Calu3 (cell line): ENCODE results near the gene NAGPA. TPM values are rescaled to one million over a fixed set of nuclear protein-coding genes. Genes with fewer than 3 reads are reported as not detected.

ENCODE experiments used
- BruUV-seq: library from RNA; stranded (reverse); fragments of 400-500 nt; replicated peaks from 2 replicates; lab custom pipeline; 2021; lab: Mats Ljungman, UMichigan
- CTCF ChIA-PET: fragments of 300-600 bp; sonication (Branson Sonifier 250); formaldehyde crosslinking; loops from one replicate; lab custom pipeline; 2022; ENCODE audit warnings: antibody characterized with exemption; lab: Charles Lee
- DNase-seq: peaks from one replicate; pipeline ENCODE4 v3.0.0; 2022
- H3K27ac Mint-ChIP-seq: one replicate; pipeline ENCODE4 v1.8.0; 2022; ENCODE audit warnings: mixed read lengths; ENCODE audit not compliant: unreplicated experiment
- H3K27me3 Mint-ChIP-seq: one replicate; pipeline ENCODE4 v1.8.0; 2022; ENCODE audit warnings: mixed read lengths; ENCODE audit not compliant: unreplicated experiment
- H3K36me3 Mint-ChIP-seq: one replicate; pipeline ENCODE4 v1.8.0; 2022; ENCODE audit warnings: mild to moderate bottlenecking, moderate library complexity, mixed read lengths; ENCODE audit not compliant: insufficient read depth, unreplicated experiment
- H3K4me1 Mint-ChIP-seq: one replicate; pipeline ENCODE4 v1.8.0; 2022; ENCODE audit warnings: mild to moderate bottlenecking, low read depth, mixed read lengths; ENCODE audit not compliant: unreplicated experiment
- H3K4me3 Mint-ChIP-seq: one replicate; pipeline ENCODE4 v1.8.0; 2022; ENCODE audit warnings: mild to moderate bottlenecking, low read depth, moderate library complexity, mixed read lengths; ENCODE audit not compliant: unreplicated experiment
- H3K9me3 Mint-ChIP-seq: one replicate; pipeline ENCODE4 v1.8.0; 2022; ENCODE audit warnings: low read depth, mixed read lengths; ENCODE audit not compliant: unreplicated experiment
- intact Hi-C: fragments of 100-400 bp; cut with micrococcal nuclease; formaldehyde crosslinking; loops from one replicate; pipeline ENCODE4 v1.10.0; 2022; ENCODE audit not compliant: unreplicated experiment
- total RNA-seq: library from RNA; stranded (reverse); gene quantifications from 2 replicates; pipeline ENCODE4 v1.2.3, GENCODE V29; 2022
- TF ChIP-seq, protein P1 (sequence below): fragments of 200-600 bp; IDR thresholded peaks from one replicate; pipeline ENCODE4 v1.8.0; 2022; ENCODE audit warnings: antibody characterized with exemption; ENCODE audit not compliant: unreplicated experiment

The NAGPA gene
- total RNA-seq, 1 experiment from 2014 or later = 16.1 TPM

DNA sequence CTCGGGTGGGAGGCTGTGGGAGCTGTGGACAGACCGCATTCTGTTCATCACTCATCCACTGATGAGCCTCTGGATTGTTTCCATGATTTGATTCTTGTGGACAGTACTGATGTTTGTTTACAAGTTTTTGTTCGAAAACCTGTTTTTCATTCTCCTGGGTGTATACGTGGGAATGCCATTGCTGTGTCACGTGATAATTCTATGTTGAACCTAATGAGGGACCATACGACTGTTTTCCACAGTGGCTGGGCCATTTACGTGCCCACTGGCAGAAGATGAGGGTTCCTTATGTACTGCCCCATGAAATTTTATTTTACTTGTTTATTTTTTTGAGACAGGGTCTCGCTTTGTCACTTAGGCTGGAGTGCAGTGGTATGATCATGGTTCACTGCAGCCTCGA, 35.3 kb upstream of the NAGPA start:
- TF ChIP-seq, protein P1, sequence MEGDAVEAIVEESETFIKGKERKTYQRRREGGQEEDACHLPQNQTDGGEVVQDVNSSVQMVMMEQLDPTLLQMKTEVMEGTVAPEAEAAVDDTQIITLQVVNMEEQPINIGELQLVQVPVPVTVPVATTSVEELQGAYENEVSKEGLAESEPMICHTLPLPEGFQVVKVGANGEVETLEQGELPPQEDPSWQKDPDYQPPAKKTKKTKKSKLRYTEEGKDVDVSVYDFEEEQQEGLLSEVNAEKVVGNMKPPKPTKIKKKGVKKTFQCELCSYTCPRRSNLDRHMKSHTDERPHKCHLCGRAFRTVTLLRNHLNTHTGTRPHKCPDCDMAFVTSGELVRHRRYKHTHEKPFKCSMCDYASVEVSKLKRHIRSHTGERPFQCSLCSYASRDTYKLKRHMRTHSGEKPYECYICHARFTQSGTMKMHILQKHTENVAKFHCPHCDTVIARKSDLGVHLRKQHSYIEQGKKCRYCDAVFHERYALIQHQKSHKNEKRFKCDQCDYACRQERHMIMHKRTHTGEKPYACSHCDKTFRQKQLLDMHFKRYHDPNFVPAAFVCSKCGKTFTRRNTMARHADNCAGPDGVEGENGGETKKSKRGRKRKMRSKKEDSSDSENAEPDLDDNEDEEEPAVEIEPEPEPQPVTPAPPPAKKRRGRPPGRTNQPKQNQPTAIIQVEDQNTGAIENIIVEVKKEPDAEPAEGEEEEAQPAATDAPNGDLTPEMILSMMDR = no peak
- no peak overlapping the region for H3K4me3 Mint-ChIP-seq
- CTCF ChIA-PET = no interaction called here
- peaks cover 18% of the 10 kb centered on the region for H3K4me1 Mint-ChIP-seq
- intact Hi-C loops = no loop called here
- no TSS peak for BruUV-seq
- peaks cover 20% of the 10 kb centered on the region for H3K36me3 Mint-ChIP-seq
- no peak for DNase-seq
- H3K27me3 Mint-ChIP-seq = peaks cover 41% of the 10 kb centered on the region
- H3K27ac Mint-ChIP-seq = no peak overlapping the region
- no peaks in the 10 kb centered on the region for H3K9me3 Mint-ChIP-seq

DNA sequence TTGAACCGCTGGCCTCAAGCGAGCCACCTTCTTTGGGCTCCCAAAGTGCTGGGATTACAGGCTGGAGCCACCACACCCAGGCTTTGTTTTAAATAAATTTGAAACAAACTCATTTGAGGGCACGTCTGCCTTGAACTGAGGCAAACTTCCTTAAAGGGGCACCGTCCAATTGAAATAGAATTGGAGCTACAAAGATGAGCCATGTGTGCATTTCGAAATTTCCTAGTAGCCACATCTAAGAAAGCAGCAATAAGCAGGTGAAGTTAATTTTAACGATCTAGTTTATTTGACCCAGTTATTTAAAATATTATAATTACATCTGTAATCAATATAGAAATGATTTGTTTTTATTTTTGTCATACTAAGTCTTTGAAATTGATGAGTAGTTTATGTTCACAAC, 32.8 kb upstream of the NAGPA start:
- BruUV-seq = no TSS peak
- intact Hi-C loops = no loop called here
- Mint-ChIP-seq H3K4me3 (no peak overlapping the region), H3K36me3 (peaks cover 6% of the 10 kb centered on the region), H3K4me1 (peaks cover 15% of the 10 kb centered on the region), H3K9me3 (no peaks in the 10 kb centered on the region), H3K27ac (no peak overlapping the region), H3K27me3 (peaks cover 66% of the 10 kb centered on the region)
- TF ChIP-seq, protein P1 = no peak
- CTCF ChIA-PET = no interaction called here
- DNase-seq = no peak

DNA sequence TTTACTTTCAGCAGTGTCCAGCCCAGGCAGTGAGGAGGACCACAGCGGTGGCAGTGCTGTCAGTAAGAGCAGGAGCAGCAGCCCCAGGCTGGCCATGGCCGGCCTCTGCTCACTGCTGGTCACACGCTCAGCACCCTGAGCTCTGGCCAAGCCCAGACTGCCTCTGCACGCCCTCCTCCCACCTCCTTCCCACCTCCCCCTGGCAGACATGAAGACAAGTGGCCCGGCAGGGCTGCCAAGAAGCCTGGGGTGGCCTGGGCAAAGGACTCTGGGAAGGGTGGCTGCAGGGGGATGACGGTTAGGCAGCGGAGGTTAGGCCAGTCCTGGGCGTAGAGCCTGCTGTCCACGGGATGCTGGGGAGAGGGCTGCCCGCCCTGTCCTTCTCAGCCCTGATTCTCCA, 32.1 kb upstream of the NAGPA start, which contains the start of gene C16orf89:
Gene C16orf89, minus strand, starts transcription at position 144 of the 400 bp plus-strand sequence. Its CDS starts 48 bp downstream, at position 96.
- intact Hi-C loops = no loop called here

DNA sequence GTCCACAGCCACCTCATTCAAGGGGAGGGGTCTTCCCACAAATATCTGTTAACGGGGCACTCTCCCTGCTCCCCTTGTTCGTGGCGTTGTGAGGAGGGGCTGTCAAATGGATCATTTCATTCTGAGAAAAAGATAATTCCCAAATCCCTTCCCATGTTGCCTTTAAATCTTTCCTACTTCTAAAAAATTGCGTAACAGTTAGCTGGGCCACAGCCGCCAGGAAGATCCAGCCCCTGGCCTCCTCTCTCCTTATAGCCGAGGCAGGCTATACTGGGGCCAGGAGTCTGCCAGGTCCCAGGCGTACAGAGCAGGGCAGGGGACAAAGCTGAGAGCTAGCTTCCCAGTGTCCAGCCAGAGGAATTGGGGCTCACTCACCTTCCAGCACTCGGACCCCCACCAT, 31.6 kb upstream of the NAGPA start:
- peaks cover 78% of the 10 kb centered on the region for H3K27me3 Mint-ChIP-seq
- no peak overlapping the region for H3K27ac Mint-ChIP-seq
- no peaks in the 10 kb centered on the region for H3K9me3 Mint-ChIP-seq
- TF ChIP-seq, protein P1 = no peak
- no peak for DNase-seq
- CTCF ChIA-PET = no interaction called here
- peaks cover 9% of the 10 kb centered on the region for H3K4me1 Mint-ChIP-seq
- no peaks in the 10 kb centered on the region for H3K36me3 Mint-ChIP-seq
- H3K4me3 Mint-ChIP-seq = no peak overlapping the region
- intact Hi-C loops = no loop called here
- BruUV-seq = no TSS peak

More for the DNA sequence above, 32.1 kb upstream of the NAGPA start, which contains the start of gene C16orf89:
- H3K9me3 Mint-ChIP-seq = no peaks in the 10 kb centered on the region
- no peak within 1 kb of the TSS for H3K27ac Mint-ChIP-seq
- BruUV-seq = no TSS peak
- no peak within 1 kb of the TSS for H3K4me3 Mint-ChIP-seq
- TF ChIP-seq, protein P1 = no peak
- H3K27me3 Mint-ChIP-seq = peaks cover 73% of the 10 kb centered on the region
- H3K36me3 Mint-ChIP-seq = no peaks in the 10 kb centered on the region
- CTCF ChIA-PET = no interaction called here
- no peak for DNase-seq
- H3K4me1 Mint-ChIP-seq = peaks cover 9% of the 10 kb centered on the region
